Breast epithelium (tissue), 3 donors: ENCODE results near the gene IFIT1.

Experiments
- CTCF ChIP-seq, 3 donors: fragments of 450-650 bp; IDR thresholded peaks; one replicate each; pipeline ENCODE4 v1.5.1; 2016 to 2017; ENCODE audit warnings: antibody characterized with exemption in 3 of 3, mild to moderate bottlenecking in 3 of 3, moderate library complexity in 3 of 3
- POLR2A ChIP-seq: fragments of 450-650 bp; IDR thresholded peaks from one replicate; pipeline ENCODE4 v1.6.1; 2016; ENCODE audit warnings: antibody characterized with exemption, mild to moderate bottlenecking, moderate library complexity

GRCh38 chr10:89351780-89352597, 40.4 kb upstream of the IFIT1 start:
- no peak for TF ChIP-seq CTCF (IDR thresholded peaks at IDR 0.05)
- no peak for TF ChIP-seq POLR2A
